GM23338 (cell line): ENCODE data around the gene MAP2K4.

Experiments used
- CREB1 ChIP-seq: fragments of 250-450 bp; sonication (Bioruptor Pico); IDR thresholded peaks from 2 replicates; pipeline ENCODE4 v1.5.0; 2020; ENCODE audit warnings: low read depth, mild to moderate bottlenecking, moderate library complexity
- CTCF ChIP-seq, 2 experiments: fragments of 200-600 bp in 1 of 2; sonication (generic) in 1 of 2; conservative IDR thresholded peaks; 2 replicates each; pipeline versions ENCODE4 v1.5.1 to v1.6.1; 2016 to 2017; ENCODE audit warnings: antibody characterized with exemption in 2 of 2, low read depth in 2 of 2, mild to moderate bottlenecking in 2 of 2, moderate library complexity in 1 of 2
- ETS1 ChIP-seq: IDR thresholded peaks from 2 replicates; pipeline ENCODE4 v1.6.1; 2016; ENCODE audit warnings: antibody characterized with exemption
- EZH2 ChIP-seq: fragments of 200-600 bp; sonication (generic); IDR thresholded peaks from one replicate; pipeline ENCODE4 v1.8.0; 2017; ENCODE audit warnings: antibody characterized with exemption, mild to moderate bottlenecking, low read depth; ENCODE audit not compliant: unreplicated experiment
- EZH2phosphoT487 ChIP-seq: fragments of 200-600 bp; sonication (generic); IDR thresholded peaks from one replicate; pipeline ENCODE4 v1.8.1; 2018; ENCODE audit warnings: antibody characterized with exemption; ENCODE audit not compliant: unreplicated experiment
- JUNB ChIP-seq: IDR thresholded peaks from one replicate; pipeline ENCODE4 v1.6.1; 2016; ENCODE audit warnings: antibody characterized with exemption; ENCODE audit not compliant: unreplicated experiment
- NANOG ChIP-seq: IDR thresholded peaks from 2 replicates; pipeline ENCODE4 v1.6.1; 2016; ENCODE audit warnings: antibody characterized with exemption, borderline replicate concordance
- POLR2AphosphoS5 ChIP-seq: IDR thresholded peaks from 2 replicates; pipeline ENCODE4 v1.6.1; 2016; ENCODE audit warnings: antibody characterized with exemption, low read depth
- REST ChIP-seq: IDR thresholded peaks from one replicate; pipeline ENCODE4 v1.6.1; 2018; ENCODE audit warnings: antibody characterized with exemption; ENCODE audit not compliant: unreplicated experiment
- STAT1 ChIP-seq: IDR thresholded peaks from one replicate; pipeline ENCODE4 v1.6.1; 2016; ENCODE audit warnings: antibody characterized with exemption; ENCODE audit not compliant: unreplicated experiment
- ZNF114 ChIP-seq: fragments of 250-450 bp; sonication (Bioruptor Pico); IDR thresholded peaks from 2 replicates; pipeline ENCODE4 v1.5.0; 2020; ENCODE audit warnings: mild to moderate bottlenecking, moderate library complexity
- ZNF331 ChIP-seq: fragments of 250-450 bp; sonication (Bioruptor Pico); IDR thresholded peaks from 2 replicates; pipeline ENCODE4 v1.5.0; 2020; ENCODE audit warnings: low read depth, mild to moderate bottlenecking, moderate library complexity
- ZNF462 ChIP-seq: fragments of 250-450 bp; sonication (Bioruptor Pico); IDR thresholded peaks from 2 replicates; pipeline ENCODE4 v1.5.0; 2020; ENCODE audit warnings: mild to moderate bottlenecking, moderate library complexity

- TF ChIP-seq CTCF (conservative IDR thresholded peaks at IDR 0.05; ENCODE audit: low read depth in 2 of 2) (no peak), REST (no peak), EZH2 (no peak), POLR2AphosphoS5 (no peak), ZNF462 (CRISPR knock-in tag) (no peak), EZH2phosphoT487 (no peak), ZNF331 (no peak), NANOG (no peak), ZNF114 (CRISPR knock-in tag) (no peak), CREB1 (CRISPR knock-in tag) (no peak), ETS1 (no peak), STAT1 (no peak), JUNB (no peak)
Measured at GRCh38 chr17:12007466-12007865, 13.2 kb upstream of the MAP2K4 start.
